GM12878 (cell line): Measurements from ENCODE around the gene SATB2. TPM values are rescaled to one million over a fixed set of nuclear protein-coding genes. Genes with fewer than 3 reads are reported as not detected.

Source experiments
- ATAC-seq: fragments of 200-7000 bp; cut with Tn5 transposase; 3 replicates; pipeline ENCODE4 v1.9.1; 2020; ENCODE audit warnings: mild to moderate bottlenecking, moderate library complexity
- BruUV-seq: library from RNA; stranded (reverse); fragments of 400-500 nt; replicated peaks from 2 replicates; lab custom pipeline; 2021; lab: Mats Ljungman, UMichigan
- CTCF ChIA-PET: fragments of 300-600 bp; sonication (Branson Sonifier 250); formaldehyde crosslinking; extraction: SDS; loops from one replicate; lab custom pipeline; 2021; ENCODE audit warnings: inconsistent platforms; lab: Yijun Ruan, JAX
- POLR2A ChIA-PET: fragments of 350-600 bp; formaldehyde crosslinking; extraction: SDS; loops from one replicate; lab custom pipeline; 2021; ENCODE audit warnings: inconsistent platforms; lab: Charles Lee
- RAD21 ChIA-PET: fragments of 300-600 bp; sonication (Branson Sonifier 250); formaldehyde crosslinking; loops from one replicate; lab custom pipeline; 2023; ENCODE audit warnings: antibody characterized with exemption; ENCODE audit not compliant: unreplicated experiment; lab: Charles Lee
- SMC1A ChIA-PET: fragments of 300-600 bp; sonication (Branson Sonifier 250); formaldehyde crosslinking; loops from one replicate; lab custom pipeline; 2023; ENCODE audit not compliant: unreplicated experiment, uncharacterized antibody; lab: Charles Lee
- DNase-seq: peaks from one replicate; pipeline ENCODE4 v3.0.0-alpha.2; 2011; ENCODE audit warnings: low read depth, low spot score
- FAIRE-seq: peaks from 3 replicates; lab custom pipeline; 2011; peaks lifted over from hg19 to GRCh38; lab: Jason Lieb, UNC
- H2AFZ ChIP-seq: 2 replicates; pipeline ENCODE4 v1.6.0; 2011; ENCODE audit warnings: low read depth, low read length, control low read depth; ENCODE audit not compliant: control insufficient read depth
- H3K27ac ChIP-seq: 2 replicates; pipeline ENCODE4 v1.5.1; 2011; ENCODE audit warnings: control low read depth; ENCODE audit not compliant: control insufficient read depth, insufficient read depth
- H3K27me3 ChIP-seq, 2 experiments: replicated peaks in 1 of 2; 2 replicates each; pipeline versions ENCODE4 v1.6.0 to v1.6.1; 2011; ENCODE audit warnings: low read length in 1 of 2; ENCODE audit not compliant: control insufficient read depth in 2 of 2, insufficient read depth in 2 of 2
- H3K36me3 ChIP-seq, 2 experiments: 2 replicates each; pipeline ENCODE4 v1.5.1; 2011; ENCODE audit warnings: low read length in 1 of 2; ENCODE audit not compliant: control insufficient read depth in 2 of 2, insufficient read depth in 2 of 2
- H3K4me1 ChIP-seq: 2 replicates; pipeline ENCODE4 v1.6.1; 2011; ENCODE audit warnings: mild to moderate bottlenecking, low read length, moderate library complexity, mixed read lengths; ENCODE audit not compliant: control insufficient read depth, insufficient read depth
- H3K4me2 ChIP-seq: 2 replicates; pipeline ENCODE4 v1.6.0; 2011; ENCODE audit warnings: control low read depth; ENCODE audit not compliant: control insufficient read depth, insufficient read depth
- H3K4me3 ChIP-seq: fragments of 200-600 bp; sonication (generic); 2 replicates; pipeline ENCODE4 v1.5.1; 2016
- H3K79me2 ChIP-seq: 2 replicates; pipeline ENCODE4 v1.6.0; 2011; ENCODE audit warnings: low read length; ENCODE audit not compliant: control insufficient read depth, insufficient read depth
- H3K9ac ChIP-seq: 2 replicates; pipeline ENCODE4 v1.8.0; 2011; ENCODE audit warnings: low read length, control low read depth, mixed read lengths; ENCODE audit not compliant: control insufficient read depth, insufficient read depth
- H3K9me3 ChIP-seq: replicated peaks from 3 replicates; pipeline ENCODE4 v1.5.1; 2011; ENCODE audit warnings: mild to moderate bottlenecking, low read length; ENCODE audit not compliant: control insufficient read depth, insufficient read depth
- H4K20me1 ChIP-seq: 2 replicates; pipeline ENCODE4 v1.6.0; 2011; ENCODE audit not compliant: control insufficient read depth, insufficient read depth
- BHLHE40 ChIP-seq, 2 experiments: fragments of 450-650 bp in 1 of 2; IDR thresholded peaks; 2 replicates each; pipeline ENCODE4 v1.6.1; 2011 to 2017; ENCODE audit warnings: low read depth in 2 of 2, borderline replicate concordance in 1 of 2, improper control_type of control experiment in 1 of 2, low read length in 1 of 2, mild to moderate bottlenecking in 1 of 2
- ESRRA ChIP-seq: IDR thresholded peaks from 2 replicates; pipeline ENCODE4 v1.6.1; 2012; ENCODE audit warnings: mild to moderate bottlenecking, low read length, improper control_type of control experiment
- GATAD2B ChIP-seq: fragments of 450-650 bp; conservative IDR thresholded peaks from 2 replicates; pipeline ENCODE4 v1.6.1; 2017; ENCODE audit warnings: low read depth, mild to moderate bottlenecking, moderate library complexity
- IRF3 ChIP-seq: fragments of 450-650 bp; IDR thresholded peaks from 2 replicates; pipeline ENCODE4 v1.6.1; 2014; ENCODE audit warnings: mild to moderate bottlenecking
- PRDM15 ChIP-seq: fragments of 450-650 bp; formaldehyde crosslinking; IDR thresholded peaks from 2 replicates; pipeline ENCODE4 v1.4.0; 2020; ENCODE audit warnings: mild to moderate bottlenecking, moderate library complexity
- SMARCA5 ChIP-seq: fragments of 450-650 bp; IDR thresholded peaks from 2 replicates; pipeline ENCODE4 v1.6.1; 2017; ENCODE audit warnings: mild to moderate bottlenecking
- SUZ12 ChIP-seq: fragments of 200-600 bp; sonication (generic); IDR thresholded peaks from one replicate; pipeline ENCODE4 v1.6.1; 2018; ENCODE audit warnings: antibody characterized with exemption, mild to moderate bottlenecking; ENCODE audit not compliant: unreplicated experiment
- WGBS: methylation state at CpG from one replicate; pipeline ENCODE4 v1.1.6; 2016; ENCODE audit warnings: low lambda C conversion rate; ENCODE audit not compliant: insufficient replicate concordance, insufficient coverage; ENCODE audit errors: missing lambda C conversion rate; 5-methylcytosine and 5-hydroxymethylcytosine counted together
- in situ Hi-C: fragments of 300-500 bp; cut with MboI; formaldehyde crosslinking; loops from 9 replicates; pipeline ENCODE4 v1.14.3; 2018; ENCODE audit warnings: mixed read lengths
- intact Hi-C: fragments of 100-400 bp; cut with micrococcal nuclease; formaldehyde crosslinking; loops from one replicate; pipeline ENCODE4 v1.14.2; 2022; ENCODE audit not compliant: unreplicated experiment
- polyA plus RNA-seq, 11 experiments: library from polyadenylated mRNA; depleted of rRNA in 4 of 11; unstranded in 6 of 11; stranded (reverse) in 5 of 11; fragments of >200 nt; fragmentation: Nextera tagmentation in 4 of 11; fragmentation: Illumina TruSeq in 1 of 11; extraction: Ambion mirVana in 4 of 11; extraction: Trizol in 1 of 11; gene quantifications; 1 replicate in 1 of 11; 2 replicates in 10 of 11; pipeline versions ENCODE4 v1.2.1 to v1.2.3, GENCODE V29; 2011 to 2016; ENCODE audit warnings: inconsistent platforms in 2 of 11, missing spikeins in 2 of 11, low read depth in 1 of 11
- total RNA-seq, 4 experiments: library from RNA; depleted of rRNA in 3 of 4; stranded (reverse); fragments of >200 nt in 3 of 4; fragmentation: Illumina TruSeq in 1 of 4; extraction: Trizol in 1 of 4; gene quantifications; 2 replicates each; pipeline versions ENCODE4 v1.2.1 to v1.2.3, GENCODE V29; 2013 to 2021

Gene SATB2
- total and polyA plus RNA-seq, 10 of the 15 experiments (the other 5 are each of a cell fraction or from before 2014, with no cell fraction given) = 0.03 to 0.56 (median 0.08) TPM; not detected in 3

GRCh38 chr2:199261239-199261638, 196.5 kb downstream of the SATB2 start:
- Histone ChIP-seq H3K36me3 (no peaks in the 10 kb centered on the region), H3K27ac (no peak overlapping the region), H3K4me3 (no peak overlapping the region), H3K4me1 (no peaks in the 10 kb centered on the region), H3K9ac (no peak overlapping the region), H4K20me1 (no peaks in the 10 kb centered on the region), H3K27me3 (no peaks in the 10 kb centered on the region), H3K4me2 (no peak overlapping the region), H2AFZ (no peak overlapping the region), H3K79me2 (no peaks in the 10 kb centered on the region), H3K9me3 (no peaks in the 10 kb centered on the region; the same call in 1 of the 3 replicates)
- ChIA-PET CTCF (no interaction called here), POLR2A (no interaction called here), RAD21 (no interaction called here), SMC1A (no interaction called here)
- in situ Hi-C loops = no loop called here
- DNase-seq (no peak), FAIRE-seq (no peak), ATAC-seq (no peak)
- BruUV-seq = no TSS peak
- WGBS = 0% methylated on average over 1 of the region's 1 CpG
- intact Hi-C loops = no loop called here
- no peak for TF ChIP-seq IRF3
- no peak for TF ChIP-seq ESRRA
- no peak for TF ChIP-seq GATAD2B
- no peak for TF ChIP-seq SUZ12
- TF ChIP-seq BHLHE40 (IDR thresholded peaks at IDR 0.05; ENCODE audit: borderline replicate concordance in 1 of 2, low read depth in 2 of 2, low read length in 1 of 2) = no peak
- no peak for TF ChIP-seq PRDM15 (CRISPR knock-in tag)
- no peak for TF ChIP-seq SMARCA5
